NCI-H748 (cell line): ENCODE results near the gene LRRIQ1.

ENCODE experiments used
- DNase-seq: peaks from one replicate; lab custom pipeline; 2025; ENCODE audit not compliant: unreplicated experiment; lab: John Stamatoyannopoulos, UW

Gene LRRIQ1

GRCh38 chr12:85057370-85057963 lies 21.3 kb downstream of the LRRIQ1 start:
- DNase-seq, result peak; percentile 61

- DNase-seq, result no peak
Measured at GRCh38 chr12:85058339-85058738, 22.2 kb downstream of the LRRIQ1 start.

- DNase-seq, result no peak
Measured at GRCh38 chr12:85059594-85059993, 23.4 kb downstream of the LRRIQ1 start.

GRCh38 chr12:85060916-85061315 lies 24.8 kb downstream of the LRRIQ1 start:
- DNase-seq, result no peak

- DNase-seq, result no peak
Measured at GRCh38 chr12:85065837-85066482, 29.8 kb downstream of the LRRIQ1 start.

- no peak for DNase-seq
Measured at GRCh38 chr12:85072826-85073225, 36.7 kb downstream of the LRRIQ1 start.

GRCh38 chr12:85076688-85077430 lies 40.7 kb downstream of the LRRIQ1 start:
- peak; percentile 77 for DNase-seq

GRCh38 chr12:85085066-85085465 lies 48.9 kb downstream of the LRRIQ1 start:
- DNase-seq, result no peak

GRCh38 chr12:85089792-85090191 lies 53.6 kb downstream of the LRRIQ1 start:
- no peak for DNase-seq

GRCh38 chr12:85092814-85093370 lies 56.7 kb downstream of the LRRIQ1 start:
- no peak for DNase-seq

GRCh38 chr12:85095501-85095900 lies 59.4 kb downstream of the LRRIQ1 start:
- DNase-seq, result no peak

- no peak for DNase-seq
Measured at GRCh38 chr12:85130646-85131045, 94.5 kb downstream of the LRRIQ1 start.

- DNase-seq, result no peak
Measured at GRCh38 chr12:85138833-85139232, 102.7 kb downstream of the LRRIQ1 start.

GRCh38 chr12:85147331-85147730 lies 111.2 kb downstream of the LRRIQ1 start:
- DNase-seq, result peak; percentile 16

- no peak for DNase-seq
Measured at GRCh38 chr12:85152311-85152729, 116.2 kb downstream of the LRRIQ1 start.

- DNase-seq, result peak; percentile 45
Measured at GRCh38 chr12:85155791-85156190, 119.6 kb downstream of the LRRIQ1 start.

- DNase-seq, result peak; percentile 11
Measured at GRCh38 chr12:85156569-85156968, 120.4 kb downstream of the LRRIQ1 start.

- no peak for DNase-seq
Measured at GRCh38 chr12:85157035-85157603, 121.0 kb downstream of the LRRIQ1 start.

- no peak for DNase-seq
Measured at GRCh38 chr12:85163752-85164321, 127.7 kb downstream of the LRRIQ1 start.

- DNase-seq, result no peak
Measured at GRCh38 chr12:85179680-85180270, 143.6 kb downstream of the LRRIQ1 start.

- no peak for DNase-seq
Measured at GRCh38 chr12:85182699-85183098, 146.5 kb downstream of the LRRIQ1 start.
